Measurements from ENCODE around the gene DTX3.
"Not testable (repeated sequence)": the region's sequence is repeated elsewhere in the genome, so short reads cannot be mapped to it uniquely, and the experiment has no call there.

Gene DTX3

GRCh38 chr12:57611827-57612710 lies 7.4 kb downstream of the DTX3 start:
- Histone ChIP-seq H3K27me3 (ENCODE audit: control insufficient read depth, insufficient read depth, low read length) (peaks cover 3% of the 10 kb centered on the region), H3K9ac (ENCODE audit: low read length) (peak overlapping the region; percentile 24)

GRCh38 chr12:57612711-57613426 lies 8.2 kb downstream of the DTX3 start:
- Histone ChIP-seq H3K27me3 (ENCODE audit: control insufficient read depth, insufficient read depth, low read length) (peaks cover 3% of the 10 kb centered on the region), H3K27ac (ENCODE audit: low read depth, low read length) (peak overlapping the region; percentile 100), H3K4me1 (ENCODE audit: control insufficient read depth, insufficient read depth, low read length) (peaks cover 23% of the 10 kb centered on the region), H3K9ac (ENCODE audit: low read length) (no peak overlapping the region), H3K36me3 (ENCODE audit: control insufficient read depth, insufficient read depth, low read length) (peaks cover 14% of the 10 kb centered on the region), H3K4me3 (ENCODE audit: low read length) (no peak overlapping the region)

More at GRCh38 chr12:57611827-57612710, 7.4 kb downstream of the DTX3 start:
- peaks cover 14% of the 10 kb centered on the region for H3K36me3 ChIP-seq (ENCODE audit: control insufficient read depth, insufficient read depth, low read length)
- H3K4me1 ChIP-seq (ENCODE audit: control insufficient read depth, insufficient read depth, low read length), result peaks cover 23% of the 10 kb centered on the region
- peak overlapping the region; percentile 26 for H3K4me3 ChIP-seq (ENCODE audit: low read length)
- peak overlapping the region; percentile 100 for H3K27ac ChIP-seq (ENCODE audit: low read depth, low read length)

DNA sequence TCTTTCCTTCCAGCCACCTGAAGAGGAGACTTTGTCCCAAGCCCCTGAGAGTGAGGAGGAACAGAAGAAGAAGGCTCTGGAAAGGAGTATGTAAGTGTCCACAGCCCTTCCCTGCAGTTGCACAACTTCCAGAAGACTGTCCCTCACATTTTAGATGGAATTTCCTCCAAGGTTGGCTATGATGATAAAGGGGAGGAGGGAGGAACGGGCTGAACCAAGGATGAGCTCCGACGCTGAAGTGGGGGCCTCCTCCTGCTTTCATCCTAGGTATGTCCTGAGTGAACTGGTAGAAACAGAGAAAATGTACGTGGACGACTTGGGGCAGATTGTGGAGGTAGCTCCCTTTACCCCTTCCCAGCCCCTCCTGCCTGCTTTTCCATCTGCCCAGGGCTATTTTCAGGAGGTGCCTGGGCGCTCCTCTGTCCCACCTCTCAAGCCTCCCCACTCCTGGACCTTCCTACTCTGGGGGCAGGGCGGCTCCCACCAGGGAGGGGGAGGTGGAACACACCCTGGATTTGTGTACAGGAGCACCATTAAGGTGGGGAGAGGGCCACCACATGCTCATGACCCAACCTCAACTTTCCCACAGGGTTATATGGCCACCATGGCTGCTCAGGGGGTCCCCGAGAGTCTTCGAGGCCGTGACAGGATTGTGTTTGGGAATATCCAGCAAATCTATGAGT lies 8.9 kb downstream of the DTX3 start:
- H3K27me3 ChIP-seq (ENCODE audit: control insufficient read depth, insufficient read depth, low read length), result peaks cover 6% of the 10 kb centered on the region
- H3K27ac ChIP-seq (ENCODE audit: low read depth, low read length), result peak overlapping the region; percentile 43
- peaks cover 14% of the 10 kb centered on the region for H3K36me3 ChIP-seq (ENCODE audit: control insufficient read depth, insufficient read depth, low read length)
- peak overlapping the region; percentile 29 for H3K4me3 ChIP-seq (ENCODE audit: low read length)
- no peak overlapping the region for H3K9ac ChIP-seq (ENCODE audit: low read length)
- peaks cover 23% of the 10 kb centered on the region for H3K4me1 ChIP-seq (ENCODE audit: control insufficient read depth, insufficient read depth, low read length)

- Histone ChIP-seq H3K27ac (ENCODE audit: low read depth, low read length) (peak overlapping the region; percentile 43), H3K4me3 (ENCODE audit: low read length) (peak overlapping the region; percentile 29), H3K9ac (ENCODE audit: low read length) (no peak overlapping the region), H3K36me3 (ENCODE audit: control insufficient read depth, insufficient read depth, low read length) (peaks cover 11% of the 10 kb centered on the region), H3K4me1 (ENCODE audit: control insufficient read depth, insufficient read depth, low read length) (peaks cover 17% of the 10 kb centered on the region), H3K27me3 (ENCODE audit: control insufficient read depth, insufficient read depth, low read length) (peaks cover 6% of the 10 kb centered on the region)
Observed at GRCh38 chr12:57614178-57614947, 9.7 kb downstream of the DTX3 start.

DNA sequence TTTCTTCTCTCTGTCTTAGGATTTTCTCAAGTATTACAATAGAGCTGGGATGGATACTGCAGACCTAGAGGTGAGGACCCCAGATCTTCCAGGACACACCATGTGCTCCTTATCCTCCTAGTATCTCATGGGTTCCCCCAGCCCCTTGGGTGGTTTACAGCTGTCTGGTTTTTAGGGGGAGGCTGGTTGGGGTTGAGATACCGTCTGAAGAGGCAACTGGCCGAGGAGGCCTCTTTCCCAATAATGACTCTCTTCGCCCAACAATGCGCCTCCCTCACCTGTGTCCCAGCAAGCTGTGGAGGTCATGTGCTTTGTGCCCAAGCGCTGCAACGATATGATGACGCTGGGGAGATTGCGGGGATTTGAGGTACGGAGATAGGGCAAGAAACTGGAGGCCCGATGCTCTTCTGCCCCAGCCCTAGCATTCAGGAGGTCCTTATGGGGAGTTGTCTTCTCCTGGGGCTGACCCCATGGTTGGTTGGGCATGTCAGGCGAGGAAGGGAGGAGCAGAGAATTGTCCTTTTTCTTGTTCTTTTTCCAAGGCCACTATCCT lies 10.4 kb downstream of the DTX3 start:
- Histone ChIP-seq H3K4me1 (ENCODE audit: control insufficient read depth, insufficient read depth, low read length) (peaks cover 16% of the 10 kb centered on the region), H3K27ac (ENCODE audit: low read depth, low read length) (no peak overlapping the region), H3K27me3 (ENCODE audit: control insufficient read depth, insufficient read depth, low read length) (peaks cover 9% of the 10 kb centered on the region), H3K4me3 (ENCODE audit: low read length) (no peak overlapping the region), H3K36me3 (ENCODE audit: control insufficient read depth, insufficient read depth, low read length) (peaks cover 11% of the 10 kb centered on the region), H3K9ac (ENCODE audit: low read length) (no peak overlapping the region)

- Histone ChIP-seq H3K4me3 (ENCODE audit: low read length) (no peak overlapping the region), H3K36me3 (ENCODE audit: control insufficient read depth, insufficient read depth, low read length) (peaks cover 11% of the 10 kb centered on the region), H3K9ac (ENCODE audit: low read length) (no peak overlapping the region), H3K27ac (ENCODE audit: low read depth, low read length) (no peak overlapping the region), H3K4me1 (ENCODE audit: control insufficient read depth, insufficient read depth, low read length) (peaks cover 16% of the 10 kb centered on the region), H3K27me3 (ENCODE audit: control insufficient read depth, insufficient read depth, low read length) (peaks cover 11% of the 10 kb centered on the region)
Observed at GRCh38 chr12:57615637-57616036, 11.0 kb downstream of the DTX3 start.

GRCh38 chr12:57616383-57617101 lies 11.9 kb downstream of the DTX3 start:
- no peak overlapping the region for H3K9ac ChIP-seq (ENCODE audit: low read length)
- H3K4me1 ChIP-seq (ENCODE audit: control insufficient read depth, insufficient read depth, low read length), result peaks cover 18% of the 10 kb centered on the region
- H3K4me3 ChIP-seq (ENCODE audit: low read length), result no peak overlapping the region
- H3K27ac ChIP-seq (ENCODE audit: low read depth, low read length), result no peak overlapping the region
- peaks cover 17% of the 10 kb centered on the region for H3K27me3 ChIP-seq (ENCODE audit: control insufficient read depth, insufficient read depth, low read length)
- H3K36me3 ChIP-seq (ENCODE audit: control insufficient read depth, insufficient read depth, low read length), result peaks cover 11% of the 10 kb centered on the region

DNA sequence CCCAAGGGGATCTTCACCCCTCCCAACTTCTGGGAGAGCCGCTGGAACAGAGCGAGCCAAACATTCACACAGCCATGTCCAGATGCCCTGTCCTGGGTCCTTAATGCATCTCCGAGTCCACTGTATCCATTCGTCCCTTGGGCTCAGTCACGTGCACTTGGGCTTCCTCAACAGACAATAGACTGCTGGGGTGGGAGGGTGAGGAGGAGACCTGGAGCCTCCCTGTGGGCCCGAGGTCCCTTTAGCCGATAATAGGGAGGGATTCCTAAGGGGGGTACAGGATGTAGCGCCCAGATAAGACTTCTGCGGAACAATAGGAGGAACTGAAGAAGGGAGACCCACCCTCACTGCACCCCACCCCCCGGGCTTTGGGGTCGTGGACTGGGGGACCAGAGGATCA lies 13.3 kb downstream of the DTX3 start:
- Histone ChIP-seq H3K27me3 (ENCODE audit: control insufficient read depth, insufficient read depth, low read length) (peaks cover 24% of the 10 kb centered on the region), H3K27ac (ENCODE audit: low read depth, low read length) (no peak overlapping the region), H3K9ac (ENCODE audit: low read length) (no peak overlapping the region), H3K36me3 (ENCODE audit: control insufficient read depth, insufficient read depth, low read length) (peaks cover 11% of the 10 kb centered on the region), H3K4me3 (ENCODE audit: low read length) (no peak overlapping the region), H3K4me1 (ENCODE audit: control insufficient read depth, insufficient read depth, low read length) (peaks cover 9% of the 10 kb centered on the region)

DNA sequence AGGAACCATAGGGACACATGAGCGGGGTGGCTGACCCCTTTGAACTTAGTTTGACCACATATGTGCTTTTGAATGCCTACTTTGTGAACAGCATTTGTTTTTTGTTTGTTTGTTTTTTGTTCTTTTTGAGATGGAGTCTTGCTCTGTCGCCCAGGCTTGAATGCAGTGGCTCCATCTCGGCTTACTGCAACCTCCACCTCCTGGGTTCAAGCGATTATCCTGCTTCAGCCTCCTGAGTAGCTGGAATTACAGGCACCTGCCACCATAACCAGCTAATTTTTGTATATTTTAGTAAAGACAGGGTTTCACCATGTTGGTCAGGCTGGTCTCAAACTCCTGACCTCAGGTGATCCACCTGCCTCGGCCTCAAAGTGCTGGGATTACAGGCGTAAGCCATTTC lies 13.8 kb downstream of the DTX3 start:
- Histone ChIP-seq H3K36me3 (ENCODE audit: control insufficient read depth, insufficient read depth, low read length) (peaks cover 11% of the 10 kb centered on the region), H3K27me3 (ENCODE audit: control insufficient read depth, insufficient read depth, low read length) (peaks cover 24% of the 10 kb centered on the region)
- not testable (repeated sequence) for H3K4me1 ChIP-seq (ENCODE audit: control insufficient read depth, insufficient read depth, low read length); H3K9ac ChIP-seq (ENCODE audit: low read length); H3K27ac ChIP-seq (ENCODE audit: low read depth, low read length); H3K4me3 ChIP-seq (ENCODE audit: low read length)

GRCh38 chr12:57618966-57619433 lies 14.4 kb downstream of the DTX3 start:
- no peak overlapping the region for H3K27ac ChIP-seq (ENCODE audit: low read depth, low read length)
- peaks cover 23% of the 10 kb centered on the region for H3K27me3 ChIP-seq (ENCODE audit: control insufficient read depth, insufficient read depth, low read length)
- peaks cover 5% of the 10 kb centered on the region for H3K4me1 ChIP-seq (ENCODE audit: control insufficient read depth, insufficient read depth, low read length)
- peaks cover 8% of the 10 kb centered on the region for H3K36me3 ChIP-seq (ENCODE audit: control insufficient read depth, insufficient read depth, low read length)
- no peak overlapping the region for H3K4me3 ChIP-seq (ENCODE audit: low read length)
- H3K9ac ChIP-seq (ENCODE audit: low read length), result no peak overlapping the region
